Measurements from ENCODE around the gene CNOT1. TPM values are rescaled to one million over a fixed set of nuclear protein-coding genes. Genes with fewer than 3 reads are reported as not detected.

The CNOT1 gene
- total and polyA plus RNA-seq, 2 donors, result 74.4 to 141 TPM

- peak within 1 kb of the TSS; percentile 42 for H3K27ac ChIP-seq (ENCODE audit: low read depth)
- H3K4me3 ChIP-seq (ENCODE audit: low read depth, low read length), result peak within 1 kb of the TSS; percentile 75
- no peaks in the 10 kb centered on the region for H3K4me1 ChIP-seq (ENCODE audit: insufficient read depth)
- WGBS, result under 1% methylated on average over 80 of the region's 80 CpGs
- DNase-seq (ENCODE audit: extremely low spot score), result peak; percentile 69
- H3K36me3 ChIP-seq (ENCODE audit: insufficient read depth), result peaks cover 2% of the 10 kb centered on the region
Measured at GRCh38 chr16:58515125-58515870, 114.3 kb downstream of the CNOT1 start, which contains the start of gene SETD6. Gene SETD6, plus strand, starts transcription at chr16:58515517. Its CDS starts 21 bp downstream, at chr16:58515538.

DNA sequence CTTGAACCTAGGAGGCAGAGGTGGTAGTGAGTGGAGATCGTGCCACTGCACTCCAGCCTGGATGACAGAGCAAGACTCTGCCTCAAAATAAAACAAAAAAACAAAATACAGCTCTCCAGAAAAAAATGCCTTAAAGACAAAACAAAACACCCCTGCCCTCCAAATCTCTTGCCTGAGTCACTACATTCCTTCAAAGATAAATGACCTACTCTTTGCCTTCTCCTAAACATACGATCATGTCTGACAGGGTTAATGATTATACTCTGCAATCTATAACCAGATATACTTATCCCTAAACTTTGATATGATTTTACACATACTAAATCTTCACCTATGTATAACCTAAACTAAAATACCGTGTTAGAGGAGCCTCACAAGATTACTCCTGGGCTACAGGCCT lies 115.8 kb downstream of the CNOT1 start:
- Histone ChIP-seq H3K27ac (ENCODE audit: low read depth) (no peak overlapping the region), H3K4me1 (ENCODE audit: insufficient read depth) (no peaks in the 10 kb centered on the region), H3K36me3 (ENCODE audit: insufficient read depth) (no peaks in the 10 kb centered on the region), H3K4me3 (ENCODE audit: low read depth, low read length) (no peak overlapping the region)
- DNase-seq (ENCODE audit: extremely low spot score), result no peak
- WGBS, result 83% methylated on average over 3 of the region's 3 CpGs

DNA sequence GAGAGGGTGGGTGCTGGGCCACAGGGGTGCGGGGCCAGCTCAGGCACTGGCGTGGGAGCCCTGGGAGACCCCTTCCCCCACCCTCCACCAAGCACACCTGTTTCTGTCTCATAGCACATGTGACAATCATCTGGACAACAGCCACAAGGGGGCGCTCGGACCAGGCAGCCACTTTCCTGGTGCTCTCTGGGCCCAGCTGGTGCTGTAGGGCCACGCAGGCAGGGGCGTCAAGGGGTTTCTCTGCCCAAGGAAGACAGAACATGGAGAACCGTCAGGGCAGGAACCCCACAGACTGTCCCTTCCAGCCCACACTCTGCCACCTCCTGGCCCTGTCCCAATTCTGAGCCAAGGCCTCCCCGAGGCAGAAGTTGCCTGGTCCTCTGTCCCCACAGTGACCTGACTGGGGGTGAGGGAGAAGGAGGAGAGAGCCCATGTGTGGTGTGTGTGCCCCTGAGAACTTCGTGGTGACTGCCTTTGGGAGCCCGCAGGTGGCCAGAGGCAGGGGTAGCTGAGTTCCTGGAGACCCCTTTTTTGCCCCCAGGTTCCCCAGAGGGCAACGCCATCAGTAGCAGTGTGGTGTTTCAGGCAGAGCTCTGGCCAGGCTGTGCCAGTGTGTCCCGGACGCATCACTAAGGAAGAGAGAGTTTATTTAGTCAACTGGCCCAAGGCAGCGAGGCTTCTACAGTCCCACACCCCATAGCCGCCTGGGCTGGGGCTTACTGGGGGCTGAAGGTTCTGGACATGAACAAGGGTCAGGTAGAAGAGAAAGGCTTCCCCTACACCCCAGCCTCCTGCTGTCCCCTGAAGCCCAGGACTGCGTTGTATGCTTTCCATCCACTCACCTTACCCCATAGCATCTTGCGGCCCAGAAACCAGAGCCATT lies 117.5 kb downstream of the CNOT1 start:
- Histone ChIP-seq H3K36me3 (ENCODE audit: insufficient read depth) (no peaks in the 10 kb centered on the region), H3K27ac (ENCODE audit: low read depth) (no peak overlapping the region), H3K4me1 (ENCODE audit: insufficient read depth) (no peaks in the 10 kb centered on the region), H3K4me3 (ENCODE audit: low read depth, low read length) (no peak overlapping the region)
- WGBS, result 52% methylated on average over 17 of the region's 17 CpGs
- DNase-seq (ENCODE audit: extremely low spot score), result no peak

- WGBS, result 91% methylated on average over 30 of the region's 30 CpGs
- H3K4me1 ChIP-seq (ENCODE audit: insufficient read depth), result no peaks in the 10 kb centered on the region
- H3K4me3 ChIP-seq (ENCODE audit: low read depth, low read length), result no peak overlapping the region
- DNase-seq (ENCODE audit: extremely low spot score), result no peak
- no peak overlapping the region for H3K27ac ChIP-seq (ENCODE audit: low read depth)
- H3K36me3 ChIP-seq (ENCODE audit: insufficient read depth), result no peaks in the 10 kb centered on the region
Measured at GRCh38 chr16:58510776-58511628, 118.6 kb downstream of the CNOT1 start.

- DNase-seq (ENCODE audit: extremely low spot score), result no peak
- 89% methylated on average over 18 of the region's 18 CpGs for WGBS
- H3K36me3 ChIP-seq (ENCODE audit: insufficient read depth), result no peaks in the 10 kb centered on the region
- no peaks in the 10 kb centered on the region for H3K4me1 ChIP-seq (ENCODE audit: insufficient read depth)
- no peak overlapping the region for H3K27ac ChIP-seq (ENCODE audit: low read depth)
- H3K4me3 ChIP-seq (ENCODE audit: low read depth, low read length), result no peak overlapping the region
Measured at GRCh38 chr16:58510097-58510775, 119.4 kb downstream of the CNOT1 start.

- Histone ChIP-seq H3K4me1 (ENCODE audit: insufficient read depth) (no peaks in the 10 kb centered on the region), H3K36me3 (ENCODE audit: insufficient read depth) (no peaks in the 10 kb centered on the region), H3K27ac (ENCODE audit: low read depth) (no peak overlapping the region), H3K4me3 (ENCODE audit: low read depth, low read length) (no peak overlapping the region)
- WGBS, result 88% methylated on average over 9 of the region's 9 CpGs
- no peak for DNase-seq (ENCODE audit: extremely low spot score)
Measured at GRCh38 chr16:58509256-58510096, 120.2 kb downstream of the CNOT1 start.

DNA sequence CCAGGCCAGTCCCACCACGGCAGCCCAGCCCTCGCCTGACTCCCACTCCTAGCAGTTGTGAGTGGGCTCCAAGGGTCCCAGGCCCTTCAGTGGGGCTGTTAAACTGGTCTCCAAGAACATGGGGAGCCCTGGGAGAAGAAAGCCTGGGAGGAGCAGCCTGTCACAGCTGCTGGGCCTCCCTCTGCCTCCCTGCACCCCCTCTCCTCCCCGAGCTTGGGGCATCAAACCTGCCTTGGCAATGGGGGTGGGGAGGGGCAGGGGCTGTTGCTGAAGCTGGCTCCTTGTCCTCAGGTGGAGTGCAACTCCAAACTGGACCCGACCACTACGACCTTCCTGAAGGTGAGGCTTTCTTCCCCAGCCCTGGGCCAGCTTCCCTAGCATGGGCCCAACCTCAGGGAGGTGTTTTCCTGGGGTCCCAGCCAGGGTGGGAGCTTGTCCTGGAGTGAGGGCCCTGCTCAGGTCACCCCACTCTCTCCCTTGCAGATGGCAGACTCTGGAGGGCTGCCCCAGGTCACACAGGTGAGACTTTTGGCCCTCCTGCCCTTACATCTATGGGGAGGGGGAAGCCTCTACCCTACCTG lies 120.9 kb downstream of the CNOT1 start:
- no peaks in the 10 kb centered on the region for H3K4me1 ChIP-seq (ENCODE audit: insufficient read depth)
- DNase-seq (ENCODE audit: extremely low spot score), result no peak
- H3K27ac ChIP-seq (ENCODE audit: low read depth), result no peak overlapping the region
- H3K4me3 ChIP-seq (ENCODE audit: low read depth, low read length), result no peak overlapping the region
- WGBS, result 68% methylated on average over 5 of the region's 5 CpGs
- no peaks in the 10 kb centered on the region for H3K36me3 ChIP-seq (ENCODE audit: insufficient read depth)

GRCh38 chr16:58507963-58508670 lies 121.5 kb downstream of the CNOT1 start:
- DNase-seq (ENCODE audit: extremely low spot score), result no peak
- no peak overlapping the region for H3K4me3 ChIP-seq (ENCODE audit: low read depth, low read length)
- no peaks in the 10 kb centered on the region for H3K36me3 ChIP-seq (ENCODE audit: insufficient read depth)
- WGBS, result 88% methylated on average over 14 of the region's 14 CpGs
- no peaks in the 10 kb centered on the region for H3K4me1 ChIP-seq (ENCODE audit: insufficient read depth)
- no peak overlapping the region for H3K27ac ChIP-seq (ENCODE audit: low read depth)

GRCh38 chr16:58507195-58507962 lies 122.2 kb downstream of the CNOT1 start:
- no peaks in the 10 kb centered on the region for H3K4me1 ChIP-seq (ENCODE audit: insufficient read depth)
- DNase-seq (ENCODE audit: extremely low spot score), result no peak
- H3K27ac ChIP-seq (ENCODE audit: low read depth), result no peak overlapping the region
- H3K4me3 ChIP-seq (ENCODE audit: low read depth, low read length), result no peak overlapping the region
- no peaks in the 10 kb centered on the region for H3K36me3 ChIP-seq (ENCODE audit: insufficient read depth)
- 70% methylated on average over 15 of the region's 15 CpGs for WGBS

- H3K4me1 ChIP-seq (ENCODE audit: insufficient read depth), result no peaks in the 10 kb centered on the region
- H3K4me3 ChIP-seq (ENCODE audit: low read depth, low read length), result no peak overlapping the region
- 82% methylated on average over 20 of the region's 20 CpGs for WGBS
- H3K36me3 ChIP-seq (ENCODE audit: insufficient read depth), result no peaks in the 10 kb centered on the region
- no peak overlapping the region for H3K27ac ChIP-seq (ENCODE audit: low read depth)
- DNase-seq (ENCODE audit: extremely low spot score), result no peak
Measured at GRCh38 chr16:58506241-58507194, 123.1 kb downstream of the CNOT1 start.
